ENCODE results near the gene PMPCA.

PMPCA gene

DNA sequence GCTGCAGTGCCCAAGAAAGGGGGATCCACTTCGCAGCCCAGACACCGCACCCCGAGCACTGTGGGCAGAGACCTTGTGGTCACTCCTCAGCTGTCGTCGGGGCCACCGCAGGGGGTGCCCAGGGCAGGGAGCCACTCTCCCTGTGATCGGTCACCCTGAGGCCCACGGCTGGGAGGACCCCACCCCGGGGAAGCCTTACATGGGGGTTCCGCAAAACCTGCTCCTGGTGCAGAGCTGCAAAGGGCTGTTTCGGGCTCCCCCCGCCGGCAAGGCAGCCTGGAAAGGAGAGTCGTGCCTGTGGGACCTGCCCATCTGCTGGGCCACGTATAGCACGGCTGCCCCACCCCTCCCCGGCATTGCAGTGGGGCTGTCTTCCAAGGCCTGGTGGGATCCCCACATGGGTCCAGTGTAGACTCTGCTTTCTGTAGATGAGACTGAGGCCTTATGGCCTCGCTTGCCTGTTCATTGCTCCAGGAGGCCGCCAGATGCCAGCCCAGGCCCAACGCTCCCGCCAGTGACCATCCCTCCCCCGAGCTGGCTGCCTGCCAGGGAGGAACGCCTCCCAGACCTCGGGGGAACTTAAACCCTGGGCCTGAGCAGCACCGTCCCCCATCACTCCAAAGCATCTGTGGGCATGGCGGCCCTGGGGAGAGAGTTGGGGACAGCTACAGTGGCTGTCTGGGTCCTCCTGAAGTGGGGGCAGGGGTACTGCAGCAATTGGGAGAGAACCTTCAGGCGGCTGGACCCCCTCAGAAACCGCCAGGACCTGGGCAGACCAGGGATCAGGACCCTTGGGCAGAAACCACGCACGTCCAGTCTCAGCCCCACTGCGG lies 45.3 kb upstream of the PMPCA start:
- Histone ChIP-seq H3K27ac (peak overlapping the region; percentile 16 to 98 (median 59); a peak in 19 of 22 replicates), H3K4me1 (peaks cover 64 to 82% (median 67%) of the 10 kb centered on the region in 10 experiments), H3K9me3 (replicated peaks in 1 of 11) (no peaks in the 10 kb centered on the region), H3K4me2 (peak overlapping the region; percentile 75 to 90 (median 86)), H3K27me3 (no peaks in the 10 kb centered on the region), H3K36me3 (peaks cover 0 to 72% (median 27%) of the 10 kb centered on the region in 11 experiments; a peak in 19 of 22 replicates), H4K20me1 (peaks cover 10 to 92% (median 46%) of the 10 kb centered on the region in 11 experiments; a peak in 21 of 22 replicates), H3K9ac (peak overlapping the region in 10 of 11 experiments; percentile 29 to 98 (median 52); a peak in 15 of 22 replicates), H3K4me3 (no peak overlapping the region)
- TF ChIP-seq Cebpa-rat (IDR thresholded peaks at IDR 0.05) = no peak

DNA sequence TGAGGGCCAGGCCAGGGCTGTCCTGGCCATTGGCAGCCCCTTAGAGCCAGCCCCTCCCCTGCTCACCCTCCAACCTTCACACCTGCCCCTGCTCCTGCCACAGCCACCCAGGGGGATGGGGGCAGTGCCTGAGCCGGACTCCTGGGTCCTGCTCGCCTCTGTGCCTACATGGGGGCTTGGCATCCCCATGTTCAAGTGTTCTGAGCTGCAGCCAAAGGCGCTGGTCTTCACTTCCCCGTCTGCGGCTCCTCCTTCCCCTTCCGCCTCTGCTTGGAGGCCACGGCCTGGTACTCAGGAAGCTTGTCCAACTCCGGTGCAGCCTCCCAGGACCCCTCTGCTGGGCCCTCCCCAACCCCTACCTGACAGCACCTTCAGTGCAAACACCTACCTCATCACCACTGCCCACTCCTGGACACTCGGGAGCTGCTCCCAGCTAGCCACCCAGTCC lies 44.7 kb upstream of the PMPCA start:
- peak overlapping the region; percentile 29 to 98 (median 47); a peak in 18 of 22 replicates for H3K9ac ChIP-seq
- no peak for TF ChIP-seq Cebpa-rat (IDR thresholded peaks at IDR 0.05)
- H3K4me3 ChIP-seq = no peak overlapping the region
- peak overlapping the region; percentile 75 to 90 (median 86) for H3K4me2 ChIP-seq
- peaks cover 0 to 73% (median 34%) of the 10 kb centered on the region in 11 experiments; a peak in 19 of 22 replicates for H3K36me3 ChIP-seq
- peak overlapping the region; percentile 38 to 98 (median 59); a peak in 20 of 22 replicates for H3K27ac ChIP-seq
- H3K9me3 ChIP-seq (replicated peaks in 1 of 11) = no peaks in the 10 kb centered on the region
- H3K27me3 ChIP-seq = no peaks in the 10 kb centered on the region
- H4K20me1 ChIP-seq = peaks cover 10 to 92% (median 45%) of the 10 kb centered on the region in 11 experiments; a peak in 21 of 22 replicates
- H3K4me1 ChIP-seq = peaks cover 66 to 88% (median 72%) of the 10 kb centered on the region in 10 experiments

DNA sequence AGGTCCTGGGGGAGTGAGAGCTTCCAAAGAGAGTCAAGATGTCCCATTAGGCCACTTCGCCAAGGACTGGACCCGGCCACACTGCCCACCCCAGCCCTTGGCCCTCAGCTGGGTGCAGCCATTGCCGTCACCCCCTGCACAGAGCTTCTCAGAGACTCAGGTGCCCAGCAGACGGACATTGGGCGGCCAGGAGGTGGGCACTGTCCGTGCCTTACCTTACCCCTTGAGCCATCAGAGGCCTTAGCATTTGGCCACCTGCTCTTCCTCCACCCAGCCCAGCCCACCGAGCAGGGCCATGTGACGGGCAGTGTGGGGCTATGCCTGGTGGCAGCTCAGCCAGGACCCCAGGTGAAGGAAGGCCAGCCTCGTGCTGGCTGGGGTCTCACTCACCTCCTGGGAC lies 43.6 kb upstream of the PMPCA start:
- Histone ChIP-seq H3K4me2 (peak overlapping the region in 9 of 11 experiments; percentile 75 to 90 (median 83); a peak in 12 of 22 replicates), H3K9ac (peak overlapping the region in 8 of 11 experiments; percentile 16 to 98 (median 46); a peak in 3 of 22 replicates), H4K20me1 (peaks cover 10 to 92% (median 34%) of the 10 kb centered on the region in 11 experiments; a peak in 21 of 22 replicates), H3K4me1 (peaks cover 66 to 90% (median 77%) of the 10 kb centered on the region in 10 experiments), H3K36me3 (peaks cover 0 to 75% (median 32%) of the 10 kb centered on the region in 11 experiments; a peak in 17 of 22 replicates), H3K27ac (peak overlapping the region in 5 of 11 experiments; percentile 50 to 98 (median 59); a peak in 7 of 22 replicates), H3K4me3 (no peak overlapping the region), H3K27me3 (no peaks in the 10 kb centered on the region), H3K9me3 (replicated peaks in 1 of 11) (no peaks in the 10 kb centered on the region)
- TF ChIP-seq Cebpa-rat (IDR thresholded peaks at IDR 0.05) = no peak

DNA sequence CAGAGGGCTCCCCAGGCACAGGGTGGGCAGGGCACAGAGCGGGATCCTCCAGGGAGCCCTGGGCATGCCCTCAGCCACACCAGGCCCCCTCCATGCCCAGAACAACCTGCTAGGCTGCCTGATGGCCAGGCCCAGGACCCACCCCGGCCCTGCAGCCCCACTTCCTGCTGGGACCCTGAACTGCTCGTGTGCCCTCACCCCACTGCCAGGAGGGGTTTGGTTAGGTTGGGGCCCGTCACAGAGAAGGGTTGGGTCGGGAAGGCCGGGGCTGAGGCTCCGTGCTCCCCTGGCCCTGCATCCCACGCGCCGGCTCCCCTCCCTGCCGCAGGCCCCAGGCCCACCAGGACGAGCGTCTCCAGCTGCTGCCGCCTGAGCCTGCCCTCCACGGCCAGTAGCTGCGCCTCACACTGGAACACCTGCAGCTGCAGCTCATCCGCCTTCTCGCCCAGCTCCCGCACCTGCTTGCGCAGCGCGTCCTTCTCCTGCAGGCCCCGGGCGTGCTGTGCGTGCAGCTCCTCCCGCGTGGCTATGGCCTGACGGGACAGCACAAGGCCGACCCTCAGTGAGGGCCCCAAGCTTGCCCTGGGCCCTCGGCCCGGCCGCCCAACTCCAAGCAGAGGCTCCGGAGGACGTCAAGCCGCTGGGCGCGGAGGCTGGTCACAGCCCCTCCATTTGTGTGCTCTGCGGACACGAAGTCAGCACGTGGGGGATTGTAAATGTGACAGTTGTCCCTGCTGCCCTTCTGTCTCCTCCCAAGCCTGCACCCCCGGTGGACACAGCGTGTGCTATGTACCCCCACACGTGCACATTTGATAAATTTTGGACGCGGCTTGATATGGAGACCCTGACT lies 42.9 kb upstream of the PMPCA start:
- H3K27ac ChIP-seq = peak overlapping the region in 2 of 11 experiments; percentile 43 to 52; a peak in 1 of 22 replicates
- no peak for TF ChIP-seq Cebpa-rat (IDR thresholded peaks at IDR 0.05)

DNA sequence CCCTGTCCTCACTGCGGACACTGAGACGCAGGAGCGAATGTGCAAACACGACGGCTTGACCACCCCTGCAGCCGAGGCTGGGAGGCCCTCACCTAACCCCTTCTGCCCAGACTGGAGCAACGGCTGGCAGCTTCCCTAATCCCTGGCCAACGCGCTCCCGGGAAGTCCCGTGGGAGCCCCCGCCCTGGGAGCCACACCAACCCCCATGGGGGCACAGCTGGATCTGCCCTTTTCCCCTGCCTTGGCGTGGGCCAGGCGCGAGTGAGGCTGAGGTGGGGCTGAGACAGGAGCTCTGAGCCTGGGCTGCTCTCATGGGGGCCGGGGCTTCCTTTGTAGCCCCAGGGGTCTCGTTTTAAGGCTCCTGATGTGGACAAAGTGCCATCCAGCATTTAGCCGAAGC lies 42.3 kb upstream of the PMPCA start:
- TF ChIP-seq Cebpa-rat (IDR thresholded peaks at IDR 0.05) = no peak
- Histone ChIP-seq H3K36me3 (peaks cover 0 to 72% (median 23%) of the 10 kb centered on the region in 11 experiments; a peak in 15 of 22 replicates), H4K20me1 (peaks cover 0 to 86% (median 24%) of the 10 kb centered on the region in 11 experiments; a peak in 14 of 22 replicates), H3K9ac (peak overlapping the region in 9 of 11 experiments; percentile 19 to 65 (median 54); a peak in 16 of 22 replicates), H3K27ac (peak overlapping the region in 3 of 11 experiments; percentile 43 to 52 (median 45); a peak in 4 of 22 replicates), H3K27me3 (no peaks in the 10 kb centered on the region), H3K4me3 (no peak overlapping the region), H3K9me3 (replicated peaks in 1 of 11) (no peaks in the 10 kb centered on the region), H3K4me1 (peaks cover 69 to 89% (median 77%) of the 10 kb centered on the region in 10 experiments), H3K4me2 (peak overlapping the region; percentile 21 to 77 (median 59); a peak in 20 of 22 replicates)

More for the DNA sequence above, 42.9 kb upstream of the PMPCA start:
- H3K36me3 ChIP-seq = peaks cover 0 to 72% (median 25%) of the 10 kb centered on the region in 11 experiments; a peak in 16 of 22 replicates
- peak overlapping the region in 5 of 11 experiments; percentile 26 to 65 (median 58); a peak in 8 of 22 replicates for H3K9ac ChIP-seq
- H3K4me1 ChIP-seq = peaks cover 66 to 90% (median 77%) of the 10 kb centered on the region in 10 experiments
- H3K9me3 ChIP-seq (replicated peaks in 1 of 11) = no peaks in the 10 kb centered on the region
- peaks cover 4 to 91% (median 27%) of the 10 kb centered on the region in 11 experiments; a peak in 21 of 22 replicates for H4K20me1 ChIP-seq
- no peak overlapping the region for H3K4me3 ChIP-seq
- no peaks in the 10 kb centered on the region for H3K27me3 ChIP-seq
- peak overlapping the region; percentile 21 to 77 (median 59); a peak in 18 of 22 replicates for H3K4me2 ChIP-seq

DNA sequence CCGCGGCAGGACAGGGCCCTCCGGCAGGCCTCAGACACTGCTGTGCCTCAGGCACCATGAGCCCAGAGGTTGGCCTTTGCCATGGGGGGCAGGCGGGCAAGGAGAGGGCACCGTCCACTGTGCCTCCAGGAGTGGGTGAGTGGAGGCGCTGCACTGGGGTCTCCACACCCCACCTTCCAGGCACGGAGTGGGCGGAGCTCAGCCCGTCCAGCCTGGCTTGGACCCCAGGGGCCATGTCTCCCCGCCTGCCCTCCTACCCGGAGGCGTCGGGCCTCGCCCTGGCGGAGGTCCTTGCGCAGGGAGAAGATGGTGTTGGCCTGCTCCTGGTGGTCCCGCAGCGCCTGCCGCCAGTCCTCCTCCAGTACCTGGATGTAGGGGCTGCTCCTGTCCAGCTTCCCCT lies 40.4 kb upstream of the PMPCA start:
- Histone ChIP-seq H3K9me3 (replicated peaks in 1 of 11) (no peaks in the 10 kb centered on the region), H3K27me3 (no peaks in the 10 kb centered on the region), H3K9ac (no peak overlapping the region; a peak in 1 of 22 replicates), H3K4me3 (no peak overlapping the region), H3K4me1 (peaks cover 73 to 93% (median 79%) of the 10 kb centered on the region in 10 experiments), H3K4me2 (no peak overlapping the region), H4K20me1 (peaks cover 0 to 74% (median 11%) of the 10 kb centered on the region in 11 experiments; a peak in 12 of 22 replicates), H3K36me3 (peaks cover 0 to 70% (median 31%) of the 10 kb centered on the region in 11 experiments; a peak in 19 of 22 replicates), H3K27ac (peak overlapping the region in 2 of 11 experiments; percentile 10 to 15; a peak in 3 of 22 replicates)
- no peak for TF ChIP-seq Cebpa-rat (IDR thresholded peaks at IDR 0.05)

DNA sequence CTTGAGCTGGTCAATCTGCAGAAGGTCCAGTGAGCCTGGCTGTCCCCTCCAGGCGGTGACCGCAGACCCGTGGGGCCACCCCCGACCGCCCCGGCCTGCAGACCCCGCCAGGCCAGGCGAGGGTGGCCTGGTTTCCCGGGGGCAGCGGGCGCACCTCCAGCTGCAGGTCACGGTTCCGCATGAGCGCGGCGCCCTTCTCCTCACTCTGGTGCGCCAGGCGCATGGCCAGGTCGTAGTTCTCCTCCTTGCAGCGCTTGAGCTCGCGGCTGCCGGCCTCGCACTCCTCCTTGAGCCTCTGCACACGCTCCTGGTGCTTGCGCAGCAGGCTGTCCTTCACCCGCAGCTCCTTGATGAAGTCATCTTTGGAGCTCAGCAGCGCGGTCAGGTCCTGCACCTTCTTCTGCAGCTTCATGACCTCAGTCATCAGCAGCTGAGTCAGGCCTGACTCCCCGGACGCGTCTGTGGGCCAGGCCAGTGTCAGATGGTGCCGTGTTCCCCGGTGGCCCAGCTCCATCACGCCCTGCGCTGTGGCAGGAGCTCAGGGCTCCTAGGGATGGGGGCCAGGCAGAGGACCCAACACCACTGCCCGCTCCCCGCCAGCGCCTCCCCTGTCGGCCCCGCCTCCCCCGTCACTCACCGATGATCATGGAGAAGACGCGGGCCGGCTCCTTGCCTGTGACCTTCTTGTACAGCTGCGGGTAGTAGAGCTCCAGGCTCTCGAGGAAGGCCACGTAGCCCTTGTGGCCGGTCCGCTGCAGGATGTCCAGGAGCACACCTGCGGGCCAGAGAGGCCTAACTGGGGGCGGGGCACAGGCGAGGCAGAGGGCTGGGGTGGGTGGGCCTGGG lies 39.5 kb upstream of the PMPCA start:
- Histone ChIP-seq H3K27ac (peak overlapping the region in 3 of 11 experiments; percentile 4 to 15 (median 10); a peak in 2 of 22 replicates), H3K27me3 (no peaks in the 10 kb centered on the region), H3K4me3 (no peak overlapping the region), H4K20me1 (peaks cover 0 to 67% (median 6%) of the 10 kb centered on the region in 11 experiments; a peak in 10 of 22 replicates), H3K9me3 (replicated peaks in 1 of 11) (no peaks in the 10 kb centered on the region), H3K4me1 (peaks cover 73 to 93% (median 78%) of the 10 kb centered on the region in 10 experiments), H3K4me2 (peak overlapping the region in 2 of 11 experiments; percentile 2 to 94; a peak in 1 of 22 replicates), H3K9ac (no peak overlapping the region), H3K36me3 (peaks cover 3 to 72% (median 36%) of the 10 kb centered on the region in 11 experiments; a peak in 20 of 22 replicates)
- no peak for TF ChIP-seq Cebpa-rat (IDR thresholded peaks at IDR 0.05)

Measured in BLaER1 treated with 17β-estradiol and CSF1 and Interleukin-3, amounts not matched to agents 10 nM and 100 nM (cell line).